OCI-LY7 (cell line): Measurements from ENCODE around the gene CRK.

Source experiments
- EZH2phosphoT487 ChIP-seq: fragments of 200-600 bp; sonication (generic); IDR thresholded peaks from 2 replicates; pipeline ENCODE4 v1.6.1; 2018; ENCODE audit warnings: low read depth, borderline replicate concordance, mild to moderate bottlenecking, mixed run types, antibody characterized with exemption, low read length, moderate library complexity, mixed read lengths
- TF ChIP-seq, protein P1 (sequence below): fragments of 200-600 bp; sonication (generic); conservative IDR thresholded peaks from 2 replicates; pipeline ENCODE4 v1.5.1; 2014; ENCODE audit warnings: mild to moderate bottlenecking, antibody characterized with exemption, low read length, moderate library complexity, mixed read lengths

GRCh38 chr17:1491443-1492248 is 35.6 kb upstream of the CRK start:
- TF ChIP-seq, protein P1, sequence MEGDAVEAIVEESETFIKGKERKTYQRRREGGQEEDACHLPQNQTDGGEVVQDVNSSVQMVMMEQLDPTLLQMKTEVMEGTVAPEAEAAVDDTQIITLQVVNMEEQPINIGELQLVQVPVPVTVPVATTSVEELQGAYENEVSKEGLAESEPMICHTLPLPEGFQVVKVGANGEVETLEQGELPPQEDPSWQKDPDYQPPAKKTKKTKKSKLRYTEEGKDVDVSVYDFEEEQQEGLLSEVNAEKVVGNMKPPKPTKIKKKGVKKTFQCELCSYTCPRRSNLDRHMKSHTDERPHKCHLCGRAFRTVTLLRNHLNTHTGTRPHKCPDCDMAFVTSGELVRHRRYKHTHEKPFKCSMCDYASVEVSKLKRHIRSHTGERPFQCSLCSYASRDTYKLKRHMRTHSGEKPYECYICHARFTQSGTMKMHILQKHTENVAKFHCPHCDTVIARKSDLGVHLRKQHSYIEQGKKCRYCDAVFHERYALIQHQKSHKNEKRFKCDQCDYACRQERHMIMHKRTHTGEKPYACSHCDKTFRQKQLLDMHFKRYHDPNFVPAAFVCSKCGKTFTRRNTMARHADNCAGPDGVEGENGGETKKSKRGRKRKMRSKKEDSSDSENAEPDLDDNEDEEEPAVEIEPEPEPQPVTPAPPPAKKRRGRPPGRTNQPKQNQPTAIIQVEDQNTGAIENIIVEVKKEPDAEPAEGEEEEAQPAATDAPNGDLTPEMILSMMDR, result no peak
- no peak for TF ChIP-seq EZH2phosphoT487
